OCI-LY3 (cell line): Measurements from ENCODE around the gene C9orf78.

Experiments
- CTCF ChIP-seq: fragments of 200-600, 300-600 bp; sonication (generic); IDR thresholded peaks from 2 replicates; pipeline ENCODE4 v1.5.1; 2014; ENCODE audit warnings: antibody characterized with exemption, low read length, low read depth
- EZH2phosphoT487 ChIP-seq: fragments of 200-600 bp; shearing (Covaris generic); IDR thresholded peaks from 2 replicates; pipeline ENCODE4 v1.6.1; 2018; ENCODE audit warnings: antibody characterized with exemption, mixed run types, low read depth

- TF ChIP-seq CTCF (no peak), EZH2phosphoT487 (no peak)
Observed at GRCh38 chr9:129806061-129806460, 29.0 kb downstream of the C9orf78 start.
